ENCODE measurements around the gene IRF5. TPM values are rescaled to one million over a fixed set of nuclear protein-coding genes. Genes with fewer than 3 reads are reported as not detected.

Gene IRF5
- total RNA-seq, 1 donor from 2014 or later: 1.8 TPM

DNA sequence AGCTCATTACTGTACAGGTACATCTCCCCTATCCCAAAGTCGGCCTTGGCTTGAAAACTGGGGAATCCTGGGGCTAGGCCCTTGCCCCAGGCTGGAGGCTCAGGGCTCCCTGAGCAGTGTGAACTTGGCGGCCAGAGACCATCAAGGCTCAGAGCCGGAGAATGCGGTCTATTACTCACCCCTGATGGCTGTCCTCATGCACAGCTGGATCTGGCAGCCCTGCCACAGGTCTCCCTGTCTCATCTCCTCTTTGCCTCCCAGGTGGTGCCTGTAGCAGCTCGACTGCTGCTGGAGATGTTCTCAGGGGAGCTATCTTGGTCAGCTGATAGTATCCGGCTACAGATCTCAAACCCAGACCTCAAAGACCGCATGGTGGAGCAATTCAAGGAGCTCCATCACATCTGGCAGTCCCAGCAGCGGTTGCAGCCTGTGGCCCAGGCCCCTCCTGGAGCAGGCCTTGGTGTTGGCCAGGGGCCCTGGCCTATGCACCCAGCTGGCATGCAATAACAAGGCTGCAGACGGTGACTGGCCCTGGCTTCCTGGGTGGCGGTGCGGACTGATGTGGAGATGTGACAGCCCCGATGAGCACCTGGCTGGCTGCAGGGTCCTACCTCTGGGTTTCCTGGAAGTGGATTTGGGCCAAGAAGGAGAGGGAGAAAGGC is 10.7 kb downstream of the IRF5 start:
- Mint-ChIP-seq H3K4me3 (no peak overlapping the region), H3K9me3 (no peaks in the 10 kb centered on the region), H3K27me3 (peaks cover 4% of the 10 kb centered on the region), H3K36me3 (peaks cover 8% of the 10 kb centered on the region), H3K27ac (no peak overlapping the region), H3K4me1 (ENCODE audit: unreplicated experiment) (no peaks in the 10 kb centered on the region)
- DNase-seq (ENCODE audit: extremely low spot score, unreplicated experiment): no peak
- TF ChIP-seq, protein P1, sequence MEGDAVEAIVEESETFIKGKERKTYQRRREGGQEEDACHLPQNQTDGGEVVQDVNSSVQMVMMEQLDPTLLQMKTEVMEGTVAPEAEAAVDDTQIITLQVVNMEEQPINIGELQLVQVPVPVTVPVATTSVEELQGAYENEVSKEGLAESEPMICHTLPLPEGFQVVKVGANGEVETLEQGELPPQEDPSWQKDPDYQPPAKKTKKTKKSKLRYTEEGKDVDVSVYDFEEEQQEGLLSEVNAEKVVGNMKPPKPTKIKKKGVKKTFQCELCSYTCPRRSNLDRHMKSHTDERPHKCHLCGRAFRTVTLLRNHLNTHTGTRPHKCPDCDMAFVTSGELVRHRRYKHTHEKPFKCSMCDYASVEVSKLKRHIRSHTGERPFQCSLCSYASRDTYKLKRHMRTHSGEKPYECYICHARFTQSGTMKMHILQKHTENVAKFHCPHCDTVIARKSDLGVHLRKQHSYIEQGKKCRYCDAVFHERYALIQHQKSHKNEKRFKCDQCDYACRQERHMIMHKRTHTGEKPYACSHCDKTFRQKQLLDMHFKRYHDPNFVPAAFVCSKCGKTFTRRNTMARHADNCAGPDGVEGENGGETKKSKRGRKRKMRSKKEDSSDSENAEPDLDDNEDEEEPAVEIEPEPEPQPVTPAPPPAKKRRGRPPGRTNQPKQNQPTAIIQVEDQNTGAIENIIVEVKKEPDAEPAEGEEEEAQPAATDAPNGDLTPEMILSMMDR (conservative IDR thresholded peaks at IDR 0.05): no peak

DNA sequence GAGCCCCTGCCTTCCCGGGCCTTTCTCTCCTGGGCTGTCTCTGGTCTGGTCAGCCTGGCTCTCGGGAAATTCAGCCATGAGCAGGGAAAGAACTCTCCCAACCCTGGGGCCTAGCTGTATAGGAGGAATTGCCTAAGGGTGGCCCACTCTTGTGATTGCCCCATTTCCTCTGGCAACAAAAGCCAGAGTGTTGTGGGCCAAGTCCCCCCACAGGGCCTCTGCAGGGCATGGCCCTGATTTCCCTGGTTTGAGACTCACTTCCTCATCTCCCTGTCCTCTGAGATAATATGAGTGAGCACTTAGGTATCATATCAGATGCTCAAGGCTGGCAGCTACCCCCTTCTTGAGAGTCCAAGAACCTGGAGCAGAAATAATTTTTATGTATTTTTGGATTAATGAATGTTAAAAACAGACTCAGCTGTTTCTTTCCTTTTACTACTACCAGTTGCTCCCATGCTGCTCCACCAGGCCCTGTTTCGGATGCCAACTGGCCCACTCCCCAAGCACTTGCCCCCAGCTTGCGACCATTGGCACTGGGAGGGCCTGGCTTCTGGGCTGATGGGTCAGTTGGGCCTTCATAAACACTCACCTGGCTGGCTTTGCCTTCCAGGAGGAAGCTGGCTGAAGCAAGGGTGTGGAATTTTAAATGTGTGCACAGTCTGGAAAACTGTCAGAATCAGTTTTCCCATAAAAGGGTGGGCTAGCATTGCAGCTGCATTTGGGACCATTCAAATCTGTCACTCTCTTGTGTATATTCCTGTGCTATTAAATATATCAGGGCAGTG is 11.4 kb downstream of the IRF5 start:
- Mint-ChIP-seq H3K4me3 (no peak overlapping the region), H3K4me1 (ENCODE audit: unreplicated experiment) (no peaks in the 10 kb centered on the region), H3K27me3 (peaks cover 4% of the 10 kb centered on the region), H3K9me3 (no peaks in the 10 kb centered on the region), H3K27ac (no peak overlapping the region), H3K36me3 (peaks cover 8% of the 10 kb centered on the region)
- no peak for DNase-seq (ENCODE audit: extremely low spot score, unreplicated experiment)
- TF ChIP-seq, protein P1 (conservative IDR thresholded peaks at IDR 0.05): no peak

DNA sequence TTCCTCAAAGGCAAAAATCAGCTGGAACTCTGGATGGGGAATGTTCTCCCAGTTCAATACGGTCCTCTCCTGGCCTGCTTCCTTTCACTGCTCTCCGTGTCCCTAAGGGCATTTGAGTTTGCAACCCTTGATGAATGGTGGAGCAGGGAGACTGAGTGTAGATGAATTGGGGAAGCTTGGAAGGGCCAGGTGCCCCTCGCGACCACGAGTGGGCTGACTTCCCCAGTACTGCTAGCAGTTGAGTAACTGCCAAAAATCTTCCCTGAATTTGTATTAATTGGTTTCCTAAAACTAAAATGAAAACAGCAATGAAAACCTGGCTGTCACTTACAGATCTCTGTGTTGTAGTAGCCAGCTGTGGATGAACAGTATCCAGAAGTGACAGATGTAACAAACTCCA is 13.6 kb downstream of the IRF5 start:
- TF ChIP-seq, protein P1 (conservative IDR thresholded peaks at IDR 0.05): no peak
- H3K27ac Mint-ChIP-seq: no peak overlapping the region
- H3K9me3 Mint-ChIP-seq: no peaks in the 10 kb centered on the region
- no peaks in the 10 kb centered on the region for H3K27me3 Mint-ChIP-seq
- H3K36me3 Mint-ChIP-seq: peaks cover 8% of the 10 kb centered on the region
- H3K4me3 Mint-ChIP-seq: no peak overlapping the region
- no peaks in the 10 kb centered on the region for H3K4me1 Mint-ChIP-seq (ENCODE audit: unreplicated experiment)
- DNase-seq (ENCODE audit: extremely low spot score, unreplicated experiment): no peak

DNA sequence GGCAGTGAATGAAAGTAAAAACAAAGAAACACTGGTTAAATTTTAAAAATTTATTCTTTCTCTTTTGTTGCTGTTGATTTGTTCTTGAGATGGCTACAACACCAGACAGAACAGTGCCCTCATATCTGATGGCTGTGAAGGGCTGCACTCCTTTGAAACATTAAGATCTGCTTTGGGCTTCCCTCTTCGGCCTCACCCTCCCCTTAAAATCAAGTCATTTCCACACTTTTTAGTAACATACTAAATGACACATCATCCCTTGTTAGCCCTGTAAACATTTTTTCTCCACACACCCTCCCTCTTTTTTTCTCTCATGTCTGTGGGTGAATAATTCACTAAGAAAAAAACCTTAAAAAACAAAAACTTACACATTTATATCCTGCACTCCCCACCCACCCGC is 16.4 kb downstream of the IRF5 start:
- no peak for DNase-seq (ENCODE audit: extremely low spot score, unreplicated experiment)
- H3K27me3 Mint-ChIP-seq: no peaks in the 10 kb centered on the region
- H3K36me3 Mint-ChIP-seq: peaks cover 28% of the 10 kb centered on the region
- no peak overlapping the region for H3K27ac Mint-ChIP-seq
- H3K9me3 Mint-ChIP-seq: no peaks in the 10 kb centered on the region
- H3K4me1 Mint-ChIP-seq (ENCODE audit: unreplicated experiment): peaks cover 6% of the 10 kb centered on the region
- TF ChIP-seq, protein P1 (conservative IDR thresholded peaks at IDR 0.05): no peak
- no peak overlapping the region for H3K4me3 Mint-ChIP-seq

DNA sequence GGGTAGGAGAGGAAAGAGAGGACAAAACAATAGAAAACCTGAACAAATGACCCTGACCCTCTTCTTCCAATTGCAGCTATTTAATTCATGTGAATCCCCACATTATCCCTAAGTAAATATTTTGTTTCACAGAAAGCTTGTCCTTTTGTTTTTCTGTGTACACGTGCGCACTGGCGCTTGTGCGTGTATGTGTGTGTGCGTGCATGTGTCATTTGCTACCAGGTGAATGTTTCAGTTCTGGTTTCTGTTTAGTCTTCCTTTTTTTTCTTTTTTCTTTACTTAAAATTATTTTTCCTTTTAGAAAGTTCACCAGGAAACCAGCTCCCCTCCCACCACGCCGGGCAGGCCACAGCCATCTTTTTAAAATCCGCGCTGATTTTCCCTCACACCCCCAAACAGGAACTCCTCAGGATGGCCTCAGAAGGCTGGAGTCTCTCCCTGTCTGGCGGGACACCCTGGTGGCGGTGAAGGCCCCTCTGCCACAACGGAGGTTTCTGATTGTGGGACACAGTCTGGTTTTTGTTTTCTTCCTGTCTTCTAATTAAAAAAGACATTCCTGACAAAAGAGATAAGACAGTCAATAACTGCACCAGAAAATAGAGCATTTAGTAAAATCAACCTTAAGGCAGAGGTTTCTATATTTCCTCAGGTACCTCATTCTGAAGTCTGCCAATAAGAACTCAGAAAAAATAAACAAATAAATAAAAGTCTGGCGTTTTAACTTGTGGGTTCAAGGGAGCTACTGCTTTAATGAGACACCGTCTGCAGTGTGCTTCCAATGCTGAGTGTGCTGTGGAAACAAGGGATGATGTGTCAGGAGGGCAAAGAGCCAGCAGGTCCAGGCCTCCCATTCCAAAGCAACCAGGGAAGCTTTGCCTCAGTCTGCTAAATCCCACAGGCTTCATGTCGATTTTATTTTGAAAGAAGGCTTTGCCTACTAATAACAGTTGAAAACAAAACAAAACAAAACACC is 17.4 kb downstream of the IRF5 start:
- DNase-seq (ENCODE audit: extremely low spot score, unreplicated experiment): no peak
- Mint-ChIP-seq H3K9me3 (no peaks in the 10 kb centered on the region), H3K36me3 (peaks cover 35% of the 10 kb centered on the region), H3K27ac (no peak overlapping the region), H3K27me3 (no peaks in the 10 kb centered on the region), H3K4me3 (no peak overlapping the region), H3K4me1 (ENCODE audit: unreplicated experiment) (peaks cover 6% of the 10 kb centered on the region)
- TF ChIP-seq, protein P1 (conservative IDR thresholded peaks at IDR 0.05): no peak

Data from type B pancreatic cell (in vitro differentiated cells).